Omental fat pad (tissue), 4 donors: ENCODE measurements around the gene DEFB123. TPM values are rescaled to one million over a fixed set of nuclear protein-coding genes. Genes with fewer than 3 reads are reported as not detected.

Experiments used
- ATAC-seq: fragments of 150-250 bp; one replicate; pipeline ENCODE4 v1.9.1; 2016; ENCODE audit warnings: mild to moderate bottlenecking, moderate library complexity; ENCODE audit not compliant: low FRiP score
- DNase-seq: peaks from one replicate; pipeline ENCODE4 v3.0.0-alpha.2; 2019; ENCODE audit warnings: low spot score
- CTCF ChIP-seq, 3 donors: fragments of 450-650 bp; IDR thresholded peaks; one replicate each; pipeline ENCODE4 v1.5.1; 2016 to 2017; ENCODE audit warnings: antibody characterized with exemption in 3 of 3, mild to moderate bottlenecking in 3 of 3, moderate library complexity in 2 of 3
- total RNA-seq, 4 donors: library from RNA; depleted of rRNA; stranded (reverse); fragments of >200 nt; gene quantifications; one replicate each; pipeline ENCODE4 v1.1.0, GENCODE V29; 2016

The DEFB123 gene, protein sequence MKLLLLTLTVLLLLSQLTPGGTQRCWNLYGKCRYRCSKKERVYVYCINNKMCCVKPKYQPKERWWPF
- total RNA-seq, result not detected

- no peak for TF ChIP-seq CTCF (IDR thresholded peaks at IDR 0.05)
- no peak for DNase-seq
- no peak for ATAC-seq
These were observed at the start of gene DEFB123 for GRCh38 chr20:31440012-31440659. TSS of gene DEFB123 (plus strand) at chr20:31440632. CDS start at chr20:31440699, 67 bp downstream.

- no peak for DNase-seq
- TF ChIP-seq CTCF (IDR thresholded peaks at IDR 0.05), result no peak
These were observed 47.6 kb upstream of the DEFB123 start for GRCh38 chr20:31392836-31393235.

GRCh38 chr20:31394900-31395299, 45.5 kb upstream of the DEFB123 start:
- ATAC-seq (no peak), DNase-seq (no peak)
- no peak for TF ChIP-seq CTCF (IDR thresholded peaks at IDR 0.05)

More at GRCh38 chr20:31392836-31393235, 47.6 kb upstream of the DEFB123 start:
- no peak for ATAC-seq

GRCh38 chr20:31403886-31404285, 36.5 kb upstream of the DEFB123 start:
- no peak for ATAC-seq
- TF ChIP-seq CTCF (IDR thresholded peaks at IDR 0.05), result no peak
- DNase-seq, result no peak

DNA sequence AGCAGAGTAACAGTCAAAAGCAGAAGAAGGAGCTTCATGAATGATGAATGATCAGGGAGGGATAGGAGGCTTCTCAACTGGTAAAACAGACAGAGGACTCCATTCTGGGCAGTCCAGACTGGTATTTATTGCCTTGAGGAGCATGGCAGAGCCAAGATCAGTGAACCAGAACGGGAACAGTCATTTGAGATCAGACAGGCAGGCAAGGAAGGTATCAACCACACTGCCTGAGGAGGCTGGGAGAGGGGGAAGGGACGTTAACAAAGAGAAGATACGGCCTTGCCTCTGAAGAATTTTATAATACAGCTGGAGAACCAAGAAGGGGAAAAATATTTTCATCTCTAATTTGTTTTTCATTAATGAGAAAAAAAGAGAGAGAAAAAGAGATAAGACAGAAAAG, 34.3 kb upstream of the DEFB123 start, which contains the start of gene DEFB121:
DEFB121 (minus strand) TSS at position 101 of the 400 bp plus-strand sequence; CDS start at position 38, 63 bp downstream.
- DNase-seq (no peak), ATAC-seq (no peak)
- no peak for TF ChIP-seq CTCF (IDR thresholded peaks at IDR 0.05)

- no peak for TF ChIP-seq CTCF (IDR thresholded peaks at IDR 0.05)
- DNase-seq (no peak), ATAC-seq (no peak)
These were observed 30.4 kb upstream of the DEFB123 start for GRCh38 chr20:31410011-31410410.

DNA sequence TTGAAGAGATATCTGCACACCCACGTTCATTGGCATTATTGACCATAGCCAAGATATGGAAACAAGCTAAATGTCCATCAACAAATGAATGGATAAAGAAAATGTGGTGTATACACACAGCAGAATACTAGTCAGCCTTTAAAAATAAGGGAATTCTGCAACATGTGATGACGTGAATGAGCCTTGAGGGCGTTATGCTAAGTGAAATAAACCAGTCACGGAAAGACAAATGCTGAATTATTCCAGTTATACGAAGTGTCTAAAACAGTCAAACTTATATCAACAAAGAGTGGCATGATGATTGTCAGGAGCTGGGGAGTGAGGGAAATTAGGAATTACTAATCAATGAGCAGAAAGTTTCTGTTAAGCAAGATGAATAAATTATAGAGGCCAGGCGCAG, 26.1 kb upstream of the DEFB123 start:
- no peak for TF ChIP-seq CTCF (IDR thresholded peaks at IDR 0.05)
- DNase-seq, result no peak

More for the DNA sequence above, 26.1 kb upstream of the DEFB123 start:
- ATAC-seq, result no peak
